H1 (cell line): ENCODE results near the gene SEL1L3. TPM values are rescaled to one million over a fixed set of nuclear protein-coding genes. Genes with fewer than 3 reads are reported as not detected.

Experiments used
- CTCF ChIA-PET: fragments of 300-600 bp; sonication (Branson Sonifier 250); formaldehyde crosslinking; loops from one replicate; lab custom pipeline; 2021; ENCODE audit not compliant: partially characterized antibody; lab: Charles Lee
- POLR2A ChIA-PET: fragments of 300-600 bp; sonication (Branson Sonifier 250); formaldehyde crosslinking; loops from one replicate; lab custom pipeline; 2021; ENCODE audit warnings: inconsistent platforms; ENCODE audit not compliant: partially characterized antibody; lab: Charles Lee
- DNase-seq, 2 experiments: peaks; one replicate each; pipeline versions ENCODE4 v3.0.0 to v3.0.0-alpha.2; 2010 to 2022; ENCODE audit warnings: low spot score in 2 of 2, low read depth in 1 of 2, mixed read lengths in 1 of 2
- FAIRE-seq: peaks from 2 replicates; lab custom pipeline; 2011; peaks lifted over from hg19 to GRCh38; lab: Jason Lieb, UNC
- H2AFZ ChIP-seq: 2 replicates; pipeline ENCODE4 v1.8.1; 2012; ENCODE audit warnings: low read length, inconsistent platforms
- H2AK5ac ChIP-seq: 2 replicates; pipeline ENCODE4 v1.6.1; 2013; ENCODE audit warnings: low read depth, low read length
- H2BK120ac ChIP-seq: replicated peaks from 2 replicates; pipeline ENCODE3; 2013; ENCODE audit warnings: low read depth, low read length, inconsistent platforms
- H2BK12ac ChIP-seq: 2 replicates; pipeline ENCODE4 v1.6.1; 2013; ENCODE audit warnings: low read depth, low read length
- H2BK15ac ChIP-seq: 2 replicates; pipeline ENCODE4 v1.6.1; 2013; ENCODE audit warnings: low read length
- H2BK20ac ChIP-seq: 2 replicates; pipeline ENCODE4 v1.6.1; 2013; ENCODE audit warnings: low read length
- H2BK5ac ChIP-seq: 2 replicates; pipeline ENCODE4 v1.6.1; 2013; ENCODE audit warnings: low read depth, low read length
- H3K14ac ChIP-seq: 2 replicates; pipeline ENCODE4 v1.6.1; 2013; ENCODE audit warnings: inconsistent platforms; ENCODE audit not compliant: insufficient read length
- H3K18ac ChIP-seq: 2 replicates; pipeline ENCODE4 v1.6.1; 2013; ENCODE audit warnings: low read length; ENCODE audit errors: extremely low read depth
- H3K23ac ChIP-seq: 2 replicates; pipeline ENCODE4 v1.6.1; 2013; ENCODE audit warnings: inconsistent platforms; ENCODE audit not compliant: insufficient read length
- H3K23me2 ChIP-seq: 2 replicates; pipeline ENCODE4 v1.6.1; 2013; ENCODE audit warnings: low read depth, low read length
- H3K27ac ChIP-seq: 2 replicates; pipeline ENCODE4 v1.6.1; 2011; ENCODE audit warnings: low read depth, low read length, inconsistent platforms
- H3K27me3 ChIP-seq, 4 experiments: replicated peaks in 1 of 4; 1 replicate in 1 of 4; 2 replicates in 3 of 4; pipeline versions ENCODE4 v1.6.1 to v1.8.1; 2011 to 2013; ENCODE audit warnings: low read length in 3 of 4, mild to moderate bottlenecking in 3 of 4, inconsistent platforms in 2 of 4, mixed read lengths in 2 of 4, moderate library complexity in 1 of 4; ENCODE audit not compliant: control insufficient read depth in 3 of 4, insufficient read depth in 3 of 4; ENCODE audit errors: extremely low read depth in 1 of 4
- H3K36me3 ChIP-seq, 4 experiments: 2 replicates each; pipeline versions ENCODE4 v1.6.1 to v1.8.1; 2011 to 2013; ENCODE audit warnings: mild to moderate bottlenecking in 4 of 4, low read length in 3 of 4, moderate library complexity in 2 of 4, control low read depth in 1 of 4, inconsistent platforms in 1 of 4; ENCODE audit not compliant: insufficient read depth in 4 of 4, control insufficient read depth in 2 of 4
- H3K4ac ChIP-seq: replicated peaks from 2 replicates; pipeline ENCODE3; 2013; ENCODE audit warnings: low read length, low read depth, mixed read lengths, inconsistent platforms; ENCODE audit not compliant: insufficient read length
- H3K4me1 ChIP-seq, 4 experiments: replicated peaks in 1 of 4; 1 replicate in 1 of 4; 2 replicates in 3 of 4; pipeline versions ENCODE4 v1.6.1 to v1.8.1; 2011 to 2013; ENCODE audit warnings: low read length in 3 of 4, inconsistent platforms in 2 of 4, mixed read lengths in 1 of 4; ENCODE audit not compliant: insufficient read depth in 4 of 4, control insufficient read depth in 3 of 4
- H3K4me2 ChIP-seq, 2 experiments: 2 replicates each; pipeline versions ENCODE4 v1.6.1 to v1.8.1; 2011 to 2013; ENCODE audit warnings: low read depth in 2 of 2, low read length in 2 of 2, control low read depth in 1 of 2, inconsistent platforms in 1 of 2, mild to moderate bottlenecking in 1 of 2; ENCODE audit not compliant: insufficient read depth in 1 of 2
- H3K4me3 ChIP-seq, 4 experiments: fragments of 200-600, 300-600 bp in 1 of 4; sonication (generic), shearing (Covaris generic), sonication (Bioruptor Twin) in 1 of 4; 2 replicates each; pipeline versions ENCODE4 v1.5.1 to v1.8.1; 2011 to 2016; ENCODE audit warnings: low read length in 4 of 4, low read depth in 3 of 4, control low read depth in 2 of 4, inconsistent platforms in 2 of 4, mild to moderate bottlenecking in 2 of 4, mixed read lengths in 1 of 4, moderate library complexity in 1 of 4; ENCODE audit not compliant: insufficient read depth in 2 of 4; ENCODE audit errors: extremely low read depth in 1 of 4
- H3K56ac ChIP-seq: replicated peaks from 2 replicates; pipeline ENCODE3; 2013; ENCODE audit warnings: low read depth, mild to moderate bottlenecking, mixed read lengths, low read length, inconsistent platforms; ENCODE audit not compliant: insufficient read length
- H3K79me1 ChIP-seq: 2 replicates; pipeline ENCODE4 v1.6.1; 2013; ENCODE audit warnings: low read depth, low read length, control low read depth
- H3K79me2 ChIP-seq, 2 experiments: 2 replicates each; pipeline versions ENCODE4 v1.6.1 to v1.8.1; 2012 to 2013; ENCODE audit warnings: low read length in 2 of 2, mild to moderate bottlenecking in 2 of 2, inconsistent platforms in 1 of 2; ENCODE audit not compliant: insufficient read depth in 2 of 2, control insufficient read depth in 1 of 2
- H3K9ac ChIP-seq, 4 experiments: replicated peaks in 1 of 4; 1 replicate in 1 of 4; 2 replicates in 3 of 4; pipeline versions ENCODE4 v1.6.1 to v1.8.1; 2011 to 2013; ENCODE audit warnings: low read depth in 3 of 4, low read length in 3 of 4, control low read depth in 2 of 4, mild to moderate bottlenecking in 2 of 4, moderate library complexity in 2 of 4, inconsistent platforms in 1 of 4; ENCODE audit errors: extremely low read depth in 1 of 4
- H3K9me3 ChIP-seq, 2 experiments: 2 replicates each; pipeline versions ENCODE4 v1.6.1 to v1.8.1; 2012 to 2013; ENCODE audit warnings: mild to moderate bottlenecking in 2 of 2, moderate library complexity in 2 of 2, control low read depth in 1 of 2, inconsistent platforms in 1 of 2, low read depth in 1 of 2, low read length in 1 of 2, mixed read lengths in 1 of 2; ENCODE audit not compliant: insufficient read depth in 2 of 2
- H4K20me1 ChIP-seq, 2 experiments: replicated peaks in 1 of 2; 2 replicates each; pipeline versions ENCODE3 to v1.8.1; 2011 to 2013; ENCODE audit warnings: inconsistent platforms in 2 of 2, low read length in 2 of 2, mild to moderate bottlenecking in 1 of 2; ENCODE audit not compliant: insufficient read depth in 2 of 2, control insufficient read depth in 1 of 2
- H4K5ac ChIP-seq: 2 replicates; pipeline ENCODE4 v1.6.1; 2013; ENCODE audit warnings: low read length, low read depth, mixed read lengths, inconsistent platforms; ENCODE audit not compliant: insufficient read length
- H4K8ac ChIP-seq: 2 replicates; pipeline ENCODE4 v1.8.0; 2013; ENCODE audit warnings: mild to moderate bottlenecking, moderate library complexity, low read length, inconsistent platforms; ENCODE audit not compliant: insufficient read depth; ENCODE audit errors: extremely low read depth
- H4K91ac ChIP-seq: replicated peaks from 2 replicates; pipeline ENCODE3; 2013; ENCODE audit warnings: low read length, mixed read lengths, inconsistent platforms; ENCODE audit not compliant: insufficient read length
- CBX8 ChIP-seq: fragments of 300-800, 300-1000 bp; sonication (generic); IDR thresholded peaks from 2 replicates; pipeline ENCODE4 v1.7.1; 2016; ENCODE audit warnings: low read depth, low read length, borderline replicate concordance
- CEBPB ChIP-seq: IDR thresholded peaks from 2 replicates; pipeline ENCODE4 v1.6.1; 2012; ENCODE audit warnings: low read depth, low read length
- TBP ChIP-seq: IDR thresholded peaks from 2 replicates; pipeline ENCODE4 v1.6.1; 2011; ENCODE audit warnings: low read depth, low read length, improper control_type of control experiment
- WGBS, 2 experiments: shearing (Covaris generic) in 1 of 2; methylation state at CpG; one replicate each; pipeline versions ENCODE4 v1.1.6 to v1.1.7; 2013 to 2015; ENCODE audit warnings: low lambda C conversion rate in 2 of 2, mixed read lengths in 2 of 2, inconsistent platforms in 1 of 2, low coverage in 1 of 2, missing lambda C conversion rate in 1 of 2; ENCODE audit not compliant: insufficient replicate concordance in 2 of 2, insufficient coverage in 1 of 2, insufficient read length in 1 of 2; ENCODE audit errors: extremely low coverage in 1 of 2, missing lambda C conversion rate in 1 of 2; 5-methylcytosine and 5-hydroxymethylcytosine counted together
- polyA plus RNA-seq, 7 experiments: library from polyadenylated mRNA; depleted of rRNA in 3 of 7; stranded (reverse) in 5 of 7; unstranded in 2 of 7; fragments of >200 nt in 5 of 7; fragments of 200-250 nt in 2 of 7; gene quantifications; 1 replicate in 5 of 7; 2 replicates in 1 of 7; 4 replicates in 1 of 7; pipeline versions ENCODE4 v1.2.1 to v1.2.3, GENCODE V29; 2011 to 2013; ENCODE audit warnings: missing spikeins in 2 of 7, mixed read lengths in 2 of 7
- total RNA-seq: library from RNA; stranded (reverse); fragmentation: NEBNext Ultra II Directional; extraction: Animal tissue kit (Norgen Biotek cat#: 25700); gene quantifications from 2 replicates; pipeline ENCODE4 v1.2.1, GENCODE V29; 2021

SEL1L3 gene
- total and polyA plus RNA-seq, 2 of the 8 experiments (the other 6 are each of a cell fraction or from before 2014, with no cell fraction given): 18.2 to 54.0 TPM

GRCh38 chr4:25779021-25779420 is 83.8 kb downstream of the SEL1L3 start:
- Histone ChIP-seq H2BK120ac (no peak overlapping the region), H3K56ac (no peak overlapping the region), H3K9ac (no peak overlapping the region), H3K27ac (no peak overlapping the region), H3K79me1 (no peaks in the 10 kb centered on the region), H3K4me1 (peaks cover 0 to 3% (median 0%) of the 10 kb centered on the region in 4 experiments; a peak in 1 of 7 replicates), H2AK5ac (no peak overlapping the region), H3K23me2 (no peaks in the 10 kb centered on the region; the same call in 1 of the 2 replicates), H4K91ac (no peak overlapping the region), H3K9me3 (no peaks in the 10 kb centered on the region), H3K4me3 (no peak overlapping the region), H3K18ac (no peak overlapping the region), H3K79me2 (no peaks in the 10 kb centered on the region), H4K8ac (no peak overlapping the region), H4K5ac (no peak overlapping the region), H2BK20ac (no peak overlapping the region), H4K20me1 (peaks cover 0 to 2% of the 10 kb centered on the region in 2 experiments), H3K4me2 (no peak overlapping the region), H3K4ac (no peak overlapping the region), H2BK12ac (no peak overlapping the region), H3K36me3 (peaks cover 0 to 46% (median 27%) of the 10 kb centered on the region in 4 experiments; a peak in 5 of 8 replicates), H3K27me3 (no peaks in the 10 kb centered on the region), H3K14ac (no peak overlapping the region), H2BK15ac (no peak overlapping the region), H2BK5ac (no peak overlapping the region), H2AFZ (no peak overlapping the region), H3K23ac (no peak overlapping the region)
- 92% methylated on average over 4 of the region's 4 CpGs; no CpG with 5 or more reads in 1 of the 2 experiments for WGBS, 2 experiments
- DNase-seq (no peak), FAIRE-seq (no peak)
- POLR2A ChIA-PET: no interaction called here
- CTCF ChIA-PET: interaction anchor here (1.0 to 3.4 kb wide), 2 partner anchors 11 to 40 kb away, joined by 3 to 11 read pairs; no protein-coding TSS in a partner anchor
- no peak for TF ChIP-seq CEBPB
- TF ChIP-seq TBP: no peak
- TF ChIP-seq CBX8: no peak
